ENCODE measurements around the gene ACSS1. TPM values are rescaled to one million over a fixed set of nuclear protein-coding genes. Genes with fewer than 3 reads are reported as not detected.

The ACSS1 gene
- total and polyA plus RNA-seq, 2 of the 8 experiments (the other 6 are each of a cell fraction or from before 2014, with no cell fraction given), result 2.6 to 3.4 TPM

DNA sequence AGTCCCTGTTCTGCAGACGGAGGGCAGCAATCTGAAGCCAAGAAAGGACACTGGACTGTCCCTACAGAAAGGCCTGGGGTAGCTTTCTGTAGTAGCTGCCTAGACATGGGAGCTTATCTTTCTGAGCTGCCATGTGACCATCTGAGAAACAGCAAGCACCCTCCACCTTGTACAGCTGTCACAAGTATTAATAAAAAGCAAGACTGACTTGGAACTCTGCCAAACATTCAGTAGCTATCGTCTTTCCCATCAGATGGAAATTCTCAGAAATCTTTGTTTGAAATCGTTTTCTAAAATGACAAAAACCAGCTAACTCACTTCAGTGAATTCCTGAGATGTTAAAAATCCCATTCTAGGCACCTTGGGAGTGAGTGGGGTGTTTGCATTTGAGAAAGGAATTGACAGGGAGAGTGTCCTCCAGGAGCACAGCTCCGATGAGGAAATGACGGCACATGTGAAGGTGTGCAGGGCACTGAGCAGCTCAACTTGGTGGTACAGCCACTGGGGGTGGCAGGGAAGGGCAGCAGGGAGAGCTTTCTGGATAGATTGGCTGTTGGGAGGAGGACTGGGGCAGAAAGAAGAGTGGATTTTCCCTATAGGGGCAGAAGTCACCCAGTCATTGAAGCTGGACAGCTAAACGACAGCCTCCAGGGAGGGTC lies 24.5 kb downstream of the ACSS1 start:
- Histone ChIP-seq H3K4me2 (ENCODE audit: insufficient read depth in 1 of 2, low read depth in 2 of 2, low read length in 2 of 2) (no peak overlapping the region), H2BK120ac (replicated peaks; ENCODE audit: low read depth, low read length) (no peak overlapping the region), H2BK15ac (ENCODE audit: low read length) (no peak overlapping the region), H4K5ac (ENCODE audit: insufficient read length, low read depth, low read length) (no peak overlapping the region), H3K9me3 (ENCODE audit: insufficient read depth in 2 of 2, low read depth in 1 of 2, low read length in 1 of 2) (peaks cover 0 to 5% of the 10 kb centered on the region in 2 experiments; a peak in 1 of 4 replicates), H2AK5ac (ENCODE audit: low read depth, low read length) (no peak overlapping the region), H2AFZ (ENCODE audit: low read length) (no peak overlapping the region), H3K14ac (ENCODE audit: insufficient read length) (no peak overlapping the region), H3K9ac (replicated peaks in 1 of 4; ENCODE audit: extremely low read depth in 1 of 4, low read depth in 3 of 4, low read length in 3 of 4) (no peak overlapping the region), H3K23ac (ENCODE audit: insufficient read length) (no peak overlapping the region), H3K4me1 (replicated peaks in 1 of 4; ENCODE audit: control insufficient read depth in 3 of 4, insufficient read depth in 4 of 4, low read length in 3 of 4) (peaks cover 0 to 5% (median 1%) of the 10 kb centered on the region in 4 experiments; a peak in 3 of 7 replicates), H3K23me2 (ENCODE audit: low read depth, low read length) (no peaks in the 10 kb centered on the region), H4K8ac (ENCODE audit: extremely low read depth, insufficient read depth, low read length) (no peak overlapping the region), H3K4ac (replicated peaks; ENCODE audit: insufficient read length, low read depth, low read length) (no peak overlapping the region), H3K27me3 (replicated peaks in 1 of 4; ENCODE audit: control insufficient read depth in 3 of 4, extremely low read depth in 1 of 4, insufficient read depth in 3 of 4, low read length in 3 of 4) (no peaks in the 10 kb centered on the region; a peak in 1 of 7 replicates), H2BK12ac (ENCODE audit: low read depth, low read length) (no peak overlapping the region), H4K91ac (replicated peaks; ENCODE audit: insufficient read length, low read length) (no peak overlapping the region), H3K4me3 (ENCODE audit: extremely low read depth in 1 of 4, insufficient read depth in 2 of 4, low read depth in 3 of 4, low read length in 4 of 4) (no peak overlapping the region), H4K20me1 (replicated peaks in 1 of 2; ENCODE audit: control insufficient read depth in 1 of 2, insufficient read depth in 2 of 2, low read length in 2 of 2) (no peaks in the 10 kb centered on the region), H3K18ac (ENCODE audit: extremely low read depth, low read length) (peak overlapping the region; percentile 4; the same call in 1 of the 2 replicates), H3K79me1 (ENCODE audit: low read depth, low read length) (no peaks in the 10 kb centered on the region), H2BK20ac (ENCODE audit: low read length) (no peak overlapping the region), H2BK5ac (ENCODE audit: low read depth, low read length) (no peak overlapping the region), H3K27ac (ENCODE audit: low read depth, low read length) (no peak overlapping the region), H3K36me3 (ENCODE audit: control insufficient read depth in 2 of 4, insufficient read depth in 4 of 4, low read length in 3 of 4) (no peaks in the 10 kb centered on the region), H3K56ac (replicated peaks; ENCODE audit: insufficient read length, low read depth, low read length) (no peak overlapping the region), H3K79me2 (ENCODE audit: control insufficient read depth in 1 of 2, insufficient read depth in 2 of 2, low read length in 2 of 2) (no peaks in the 10 kb centered on the region)
- no peak for FAIRE-seq
- ChIA-PET POLR2A (ENCODE audit: partially characterized antibody) (interaction anchor here (0.6 to 0.7 kb wide), 2 partner anchors 13 to 599 kb away, joined by 4 read pairs; no protein-coding TSS in a partner anchor), CTCF (ENCODE audit: partially characterized antibody) (interaction anchor here (0.9 to 3.1 kb wide), 7 partner anchors 10 to 38 kb away, joined by 3 to 13 read pairs (median 6); no protein-coding TSS in a partner anchor)
- WGBS, 2 experiments (ENCODE audit: extremely low coverage in 1 of 2, insufficient coverage in 1 of 2, insufficient read length in 1 of 2, insufficient replicate concordance in 2 of 2, low coverage in 1 of 2, low lambda C conversion rate in 2 of 2, missing lambda C conversion rate in 1 of 2), result 89% methylated on average over 6 of the region's 6 CpGs; no CpG with 5 or more reads in 1 of the 2 experiments
- DNase-seq (ENCODE audit: low read depth in 1 of 2, low spot score in 2 of 2), result no peak
- no peak for TF ChIP-seq RBBP5 (IDR thresholded peaks at IDR 0.05; ENCODE audit: borderline replicate concordance, low read depth, low read length)
- TF ChIP-seq, protein P1, sequence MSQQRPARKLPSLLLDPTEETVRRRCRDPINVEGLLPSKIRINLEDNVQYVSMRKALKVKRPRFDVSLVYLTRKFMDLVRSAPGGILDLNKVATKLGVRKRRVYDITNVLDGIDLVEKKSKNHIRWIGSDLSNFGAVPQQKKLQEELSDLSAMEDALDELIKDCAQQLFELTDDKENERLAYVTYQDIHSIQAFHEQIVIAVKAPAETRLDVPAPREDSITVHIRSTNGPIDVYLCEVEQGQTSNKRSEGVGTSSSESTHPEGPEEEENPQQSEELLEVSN (IDR thresholded peaks at IDR 0.05), result no peak
- no peak for TF ChIP-seq TAF1 (IDR thresholded peaks at IDR 0.05; ENCODE audit: low read depth, low read length)
- no peak for TF ChIP-seq GABPA (IDR thresholded peaks at IDR 0.05; ENCODE audit: borderline replicate concordance, insufficient read depth, low read length)
- TF ChIP-seq EP300 (IDR thresholded peaks at IDR 0.05; ENCODE audit: borderline replicate concordance in 1 of 2, low read depth in 2 of 2, low read length in 2 of 2), result no peak
- no peak for TF ChIP-seq CHD1 (IDR thresholded peaks at IDR 0.05; ENCODE audit: low read depth, low read length)
- no peak for TF ChIP-seq TCF12 (IDR thresholded peaks at IDR 0.05; ENCODE audit: low read depth, low read length)
- TF ChIP-seq JUN (IDR thresholded peaks at IDR 0.05; ENCODE audit: low read depth, low read length), result no peak
